Endothelial cell of umbilical vein (primary cell): Measurements from ENCODE around the gene PITPNB. TPM values are rescaled to one million over a fixed set of nuclear protein-coding genes. Genes with fewer than 3 reads are reported as not detected.

Source experiments
- BruUV-seq: library from RNA; stranded (reverse); fragments of 400-500 nt; replicated peaks from 2 replicates; lab custom pipeline; 2021; lab: Mats Ljungman, UMichigan
- CTCF ChIA-PET: fragments of 300-600, 350-600 bp; sonication (Branson Sonifier 250); formaldehyde crosslinking; loops from one replicate; lab custom pipeline; 2021; ENCODE audit warnings: antibody characterized with exemption, inconsistent platforms; lab: Charles Lee
- POLR2A ChIA-PET: fragments of 300-600, 350-600 bp; sonication (Branson Sonifier 250); formaldehyde crosslinking; loops from one replicate; lab custom pipeline; 2021; ENCODE audit warnings: antibody characterized with exemption, inconsistent platforms; lab: Charles Lee
- DNase-seq: peaks from one replicate; pipeline ENCODE4 v3.0.0-alpha.2; 2011; ENCODE audit warnings: low read depth, low spot score
- FAIRE-seq: peaks from 2 replicates; lab custom pipeline; 2011; peaks lifted over from hg19 to GRCh38; lab: Jason Lieb, UNC
- H2AFZ ChIP-seq: 2 replicates; pipeline ENCODE4 v1.6.0; 2012; ENCODE audit warnings: low read depth, low read length, control low read depth, inconsistent platforms
- H3K27ac ChIP-seq: 2 replicates; pipeline ENCODE4 v1.5.1; 2011; ENCODE audit warnings: low read depth, mild to moderate bottlenecking, control low read depth, low read length, moderate library complexity; ENCODE audit not compliant: insufficient read depth
- H3K27me3 ChIP-seq, 2 experiments: 2 replicates each; pipeline versions ENCODE4 v1.6.0 to v1.6.1; 2011; ENCODE audit warnings: low read length in 2 of 2, mixed read lengths in 1 of 2; ENCODE audit not compliant: control insufficient read depth in 2 of 2, insufficient read depth in 2 of 2
- H3K36me3 ChIP-seq, 2 experiments: 2 replicates in 1 of 2; 3 replicates in 1 of 2; pipeline ENCODE4 v1.5.1; 2011; ENCODE audit warnings: low read length in 2 of 2, mild to moderate bottlenecking in 1 of 2, moderate library complexity in 1 of 2; ENCODE audit not compliant: control insufficient read depth in 2 of 2, insufficient read depth in 2 of 2; ENCODE audit errors: extremely low read depth in 1 of 2
- H3K4me1 ChIP-seq: 3 replicates; pipeline ENCODE4 v1.5.1; 2011; ENCODE audit warnings: mild to moderate bottlenecking, low read length; ENCODE audit not compliant: control insufficient read depth, insufficient read depth; ENCODE audit errors: extremely low read depth
- H3K4me2 ChIP-seq: 2 replicates; pipeline ENCODE4 v1.6.1; 2011; ENCODE audit warnings: low read length, control low read depth, mixed read lengths; ENCODE audit not compliant: insufficient read depth
- H3K4me3 ChIP-seq, 3 experiments: fragments of 200-600 bp in 1 of 3; sonication (generic), shearing (Covaris generic) in 1 of 3; replicated peaks in 1 of 3; 2 replicates each; pipeline ENCODE4 v1.5.1; 2011 to 2016; ENCODE audit warnings: control low read depth in 3 of 3, low read length in 3 of 3, mild to moderate bottlenecking in 2 of 3, inconsistent platforms in 1 of 3, low read depth in 1 of 3, moderate library complexity in 1 of 3; ENCODE audit not compliant: insufficient read depth in 1 of 3
- H3K79me2 ChIP-seq: 2 replicates; pipeline ENCODE4 v1.6.0; 2012; ENCODE audit warnings: low read length, inconsistent platforms; ENCODE audit not compliant: control insufficient read depth, insufficient read depth
- H3K9ac ChIP-seq: replicated peaks from 2 replicates; pipeline ENCODE3; 2011; ENCODE audit warnings: low read length, control low read depth; ENCODE audit not compliant: insufficient read depth; ENCODE audit errors: extremely low read depth
- H3K9me1 ChIP-seq: replicated peaks from 3 replicates; pipeline ENCODE4 v1.6.0; 2011; ENCODE audit warnings: mild to moderate bottlenecking, low read length; ENCODE audit not compliant: control insufficient read depth, insufficient read depth; ENCODE audit errors: extremely low read depth
- H3K9me3 ChIP-seq: replicated peaks from 2 replicates; pipeline ENCODE4 v1.5.1; 2012; ENCODE audit warnings: low read length, inconsistent platforms; ENCODE audit not compliant: control insufficient read depth, insufficient read depth
- H4K20me1 ChIP-seq: replicated peaks from 2 replicates; pipeline ENCODE3; 2011; ENCODE audit warnings: mild to moderate bottlenecking, low read length; ENCODE audit not compliant: control insufficient read depth, insufficient read depth; ENCODE audit errors: extremely low read depth
- FOS ChIP-seq: IDR thresholded peaks from 2 replicates; pipeline ENCODE4 v1.6.1; 2011; ENCODE audit warnings: mild to moderate bottlenecking, low read length, moderate library complexity, borderline replicate concordance; ENCODE audit not compliant: insufficient read depth
- MYC ChIP-seq: IDR thresholded peaks from one replicate; pipeline ENCODE4 v1.6.1; 2011; ENCODE audit warnings: mild to moderate bottlenecking, low read depth, low read length
- POLR2A ChIP-seq: IDR thresholded peaks from 2 replicates; pipeline ENCODE4 v1.6.1; 2012; ENCODE audit warnings: low read depth, mild to moderate bottlenecking, control low read depth, low read length
- POLR2AphosphoS5 ChIP-seq: IDR thresholded peaks from 2 replicates; pipeline ENCODE4 v1.6.1; 2012; ENCODE audit warnings: low read depth, mild to moderate bottlenecking, control low read depth, low read length, moderate library complexity; ENCODE audit not compliant: insufficient read depth
- dilution Hi-C: fragments of 300-500 bp; cut with MboI; formaldehyde crosslinking; loops from one replicate; pipeline ENCODE4 v1.15.0; 2019; ENCODE audit warnings: low sequenced_read_pairs; ENCODE audit not compliant: extremely low pct_ligation_motif_present
- intact Hi-C: fragments of 100-400 bp; cut with micrococcal nuclease; formaldehyde crosslinking; loops from one replicate; pipeline ENCODE4 v1.10.0; 2022
- polyA plus RNA-seq, 4 experiments: library from polyadenylated mRNA; depleted of rRNA in 3 of 4; stranded (reverse) in 3 of 4; unstranded in 1 of 4; fragments of >200 nt; gene quantifications; 2 replicates each; pipeline versions ENCODE4 v1.2.1 to v1.2.3, GENCODE V29; 2011 to 2012; ENCODE audit warnings: missing spikeins in 1 of 4
- total RNA-seq: library from RNA; stranded (reverse); gene quantifications from 2 replicates; pipeline ENCODE4 v1.2.3, GENCODE V29; 2021
- TF ChIP-seq, protein P1 (sequence below), 2 donors: IDR thresholded peaks; 1 replicate in 1 of 2; 2 replicates in 1 of 2; pipeline ENCODE4 v1.5.1; 2011; ENCODE audit warnings: low read length in 2 of 2, mild to moderate bottlenecking in 2 of 2, moderate library complexity in 2 of 2, control low read depth in 1 of 2, inconsistent platforms in 1 of 2, low read depth in 1 of 2; ENCODE audit not compliant: insufficient read depth in 1 of 2; ENCODE audit errors: extremely low read depth in 1 of 2

PITPNB gene
- total and polyA plus RNA-seq, 2 donors (not counting 3 experiments of a cell fraction or from before 2014, with no cell fraction given), result 29.7 to 108 TPM

- Histone ChIP-seq H4K20me1 (no peaks in the 10 kb centered on the region), H3K9me3 (no peaks in the 10 kb centered on the region), H3K79me2 (no peaks in the 10 kb centered on the region), H3K36me3 (no peaks in the 10 kb centered on the region), H3K27me3 (no peaks in the 10 kb centered on the region), H3K9me1 (no peaks in the 10 kb centered on the region), H3K27ac (no peak overlapping the region), H3K9ac (no peak overlapping the region), H2AFZ (no peak overlapping the region), H3K4me1 (no peaks in the 10 kb centered on the region), H3K4me3 (no peak overlapping the region), H3K4me2 (no peak overlapping the region)
- intact Hi-C loops (no loop called here), dilution Hi-C loops (no loop called here)
- ChIA-PET POLR2A (no interaction called here), CTCF (no interaction called here)
- no TSS peak for BruUV-seq
- FAIRE-seq (no peak), DNase-seq (no peak)
- TF ChIP-seq POLR2AphosphoS5 (no peak), FOS (no peak), MYC (no peak), POLR2A (no peak)
- TF ChIP-seq, protein P1, sequence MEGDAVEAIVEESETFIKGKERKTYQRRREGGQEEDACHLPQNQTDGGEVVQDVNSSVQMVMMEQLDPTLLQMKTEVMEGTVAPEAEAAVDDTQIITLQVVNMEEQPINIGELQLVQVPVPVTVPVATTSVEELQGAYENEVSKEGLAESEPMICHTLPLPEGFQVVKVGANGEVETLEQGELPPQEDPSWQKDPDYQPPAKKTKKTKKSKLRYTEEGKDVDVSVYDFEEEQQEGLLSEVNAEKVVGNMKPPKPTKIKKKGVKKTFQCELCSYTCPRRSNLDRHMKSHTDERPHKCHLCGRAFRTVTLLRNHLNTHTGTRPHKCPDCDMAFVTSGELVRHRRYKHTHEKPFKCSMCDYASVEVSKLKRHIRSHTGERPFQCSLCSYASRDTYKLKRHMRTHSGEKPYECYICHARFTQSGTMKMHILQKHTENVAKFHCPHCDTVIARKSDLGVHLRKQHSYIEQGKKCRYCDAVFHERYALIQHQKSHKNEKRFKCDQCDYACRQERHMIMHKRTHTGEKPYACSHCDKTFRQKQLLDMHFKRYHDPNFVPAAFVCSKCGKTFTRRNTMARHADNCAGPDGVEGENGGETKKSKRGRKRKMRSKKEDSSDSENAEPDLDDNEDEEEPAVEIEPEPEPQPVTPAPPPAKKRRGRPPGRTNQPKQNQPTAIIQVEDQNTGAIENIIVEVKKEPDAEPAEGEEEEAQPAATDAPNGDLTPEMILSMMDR (IDR thresholded peaks at IDR 0.05; ENCODE audit: extremely low read depth in 1 of 2, insufficient read depth in 1 of 2, low read depth in 1 of 2, low read length in 2 of 2), result no peak
Measured at GRCh38 chr22:27835446-27835845, 83.6 kb downstream of the PITPNB start.
